ENCODE data around the gene ARHGAP42. TPM values are rescaled to one million over a fixed set of nuclear protein-coding genes. Genes with fewer than 3 reads are reported as not detected.

The ARHGAP42 gene
- total RNA-seq, 1 donor from 2014 or later = 21.6 TPM

DNA sequence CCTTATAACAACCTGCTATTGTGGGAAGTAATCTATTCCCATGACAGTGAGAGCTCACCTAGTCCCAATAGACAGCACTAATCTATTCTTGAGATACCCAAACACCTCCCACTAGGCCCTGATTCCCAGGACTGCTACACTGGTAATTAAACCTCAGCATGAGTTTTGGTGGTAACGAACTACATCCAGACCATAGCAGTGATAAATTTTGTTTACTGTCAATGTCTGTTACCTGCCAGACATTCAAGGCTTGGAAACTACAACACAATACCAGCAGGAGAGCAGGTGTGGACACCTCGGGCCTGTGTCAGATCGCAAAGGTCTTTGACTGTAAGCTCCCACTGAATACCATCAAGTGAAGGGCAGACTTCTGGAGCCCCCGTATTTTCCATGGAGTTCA, 187.1 kb downstream of the ARHGAP42 start:
- Mint-ChIP-seq H3K9me3 (no peaks in the 10 kb centered on the region), H3K4me1 (peaks cover 4% of the 10 kb centered on the region), H3K27me3 (ENCODE audit: low read depth) (no peaks in the 10 kb centered on the region), H3K27ac (ENCODE audit: unreplicated experiment) (no peak overlapping the region), H3K36me3 (ENCODE audit: low read depth) (peaks cover 2% of the 10 kb centered on the region), H3K4me3 (no peak overlapping the region)
- DNase-seq (ENCODE audit: low read depth, low spot score) = no peak
- TF ChIP-seq, protein P1, sequence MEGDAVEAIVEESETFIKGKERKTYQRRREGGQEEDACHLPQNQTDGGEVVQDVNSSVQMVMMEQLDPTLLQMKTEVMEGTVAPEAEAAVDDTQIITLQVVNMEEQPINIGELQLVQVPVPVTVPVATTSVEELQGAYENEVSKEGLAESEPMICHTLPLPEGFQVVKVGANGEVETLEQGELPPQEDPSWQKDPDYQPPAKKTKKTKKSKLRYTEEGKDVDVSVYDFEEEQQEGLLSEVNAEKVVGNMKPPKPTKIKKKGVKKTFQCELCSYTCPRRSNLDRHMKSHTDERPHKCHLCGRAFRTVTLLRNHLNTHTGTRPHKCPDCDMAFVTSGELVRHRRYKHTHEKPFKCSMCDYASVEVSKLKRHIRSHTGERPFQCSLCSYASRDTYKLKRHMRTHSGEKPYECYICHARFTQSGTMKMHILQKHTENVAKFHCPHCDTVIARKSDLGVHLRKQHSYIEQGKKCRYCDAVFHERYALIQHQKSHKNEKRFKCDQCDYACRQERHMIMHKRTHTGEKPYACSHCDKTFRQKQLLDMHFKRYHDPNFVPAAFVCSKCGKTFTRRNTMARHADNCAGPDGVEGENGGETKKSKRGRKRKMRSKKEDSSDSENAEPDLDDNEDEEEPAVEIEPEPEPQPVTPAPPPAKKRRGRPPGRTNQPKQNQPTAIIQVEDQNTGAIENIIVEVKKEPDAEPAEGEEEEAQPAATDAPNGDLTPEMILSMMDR (conservative IDR thresholded peaks at IDR 0.05) = no peak

DNA sequence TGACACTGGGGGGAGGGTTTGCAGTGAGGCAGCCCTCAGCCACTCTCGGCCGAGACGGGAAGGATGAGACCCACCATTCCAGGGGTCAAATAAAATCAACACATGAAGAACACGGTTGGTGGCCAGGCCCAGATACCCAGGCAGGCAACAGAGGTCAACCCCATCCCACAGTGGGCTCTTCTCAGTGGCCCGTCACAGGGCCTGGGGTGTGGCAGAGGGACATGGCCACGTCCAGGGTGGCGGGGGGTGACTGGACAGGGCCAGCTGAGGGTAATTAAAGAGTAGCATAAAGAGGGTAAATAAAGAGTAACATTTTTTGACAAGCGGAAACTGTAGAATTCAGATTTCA, 188.4 kb downstream of the ARHGAP42 start:
- Mint-ChIP-seq H3K36me3 (ENCODE audit: low read depth) (peaks cover 6% of the 10 kb centered on the region), H3K27me3 (ENCODE audit: low read depth) (no peaks in the 10 kb centered on the region), H3K4me1 (peaks cover 4% of the 10 kb centered on the region), H3K4me3 (no peak overlapping the region), H3K27ac (ENCODE audit: unreplicated experiment) (no peak overlapping the region), H3K9me3 (peaks cover 4% of the 10 kb centered on the region)
- TF ChIP-seq, protein P1 (conservative IDR thresholded peaks at IDR 0.05) = no peak
- no peak for DNase-seq (ENCODE audit: low read depth, low spot score)

DNA sequence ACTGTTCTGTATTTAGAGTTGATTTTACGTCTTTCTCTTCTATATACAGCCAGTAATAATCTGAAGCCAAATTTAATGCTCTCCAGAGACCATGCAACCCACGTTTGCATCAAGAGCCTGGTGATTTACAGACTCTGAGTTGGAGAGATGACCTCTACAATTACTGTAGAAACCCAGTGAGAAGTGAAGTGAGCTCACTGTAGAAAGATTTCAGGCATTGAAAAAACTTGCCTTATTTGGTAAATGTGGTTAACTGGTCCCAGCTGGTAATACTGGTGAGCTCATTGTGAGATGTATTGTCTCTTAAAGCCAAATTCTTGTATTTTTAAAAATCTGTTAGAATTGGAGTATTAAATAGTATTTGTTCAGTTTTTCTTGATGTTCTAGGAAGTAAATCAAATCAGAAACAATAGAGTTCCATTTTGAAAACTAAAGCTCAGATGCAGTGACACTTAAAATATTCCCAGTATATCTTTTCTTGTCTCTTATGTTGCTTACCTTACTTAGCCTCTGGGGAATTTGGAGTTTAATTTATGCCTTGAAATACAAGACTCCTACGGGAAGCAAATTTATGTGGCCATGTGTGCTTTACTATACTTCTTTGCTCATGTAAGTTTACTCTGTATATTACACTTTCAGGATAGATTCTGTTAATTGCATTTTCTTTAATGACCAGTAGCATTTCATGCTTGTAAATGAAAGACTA, 189.9 kb downstream of the ARHGAP42 start:
- peaks cover 19% of the 10 kb centered on the region for H3K36me3 Mint-ChIP-seq (ENCODE audit: low read depth)
- DNase-seq (ENCODE audit: low read depth, low spot score) = no peak
- H3K4me1 Mint-ChIP-seq = peaks cover 4% of the 10 kb centered on the region
- H3K4me3 Mint-ChIP-seq = no peak overlapping the region
- H3K9me3 Mint-ChIP-seq = peaks cover 15% of the 10 kb centered on the region
- H3K27me3 Mint-ChIP-seq (ENCODE audit: low read depth) = no peaks in the 10 kb centered on the region
- TF ChIP-seq, protein P1 (conservative IDR thresholded peaks at IDR 0.05) = no peak
- no peak overlapping the region for H3K27ac Mint-ChIP-seq (ENCODE audit: unreplicated experiment)

DNA sequence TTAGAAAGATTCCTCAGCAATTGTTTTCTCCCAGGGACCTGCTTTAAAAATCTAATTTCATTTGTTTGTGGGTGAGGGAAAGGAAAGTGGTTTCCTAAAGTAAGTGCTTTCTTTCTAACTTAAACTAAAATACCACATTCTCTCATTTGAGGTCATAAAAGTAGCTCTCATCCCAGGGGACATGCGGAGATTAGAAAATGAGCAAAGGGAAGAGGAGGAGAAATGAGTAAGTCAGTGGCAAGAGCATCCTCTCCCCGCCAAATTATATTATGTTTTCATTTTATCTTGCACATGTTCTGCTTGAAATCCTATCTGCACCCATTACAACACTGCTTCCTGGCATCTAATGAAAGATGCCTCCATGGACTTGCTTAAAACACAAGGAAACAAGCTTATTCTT, 191.4 kb downstream of the ARHGAP42 start:
- TF ChIP-seq, protein P1 (conservative IDR thresholded peaks at IDR 0.05) = no peak
- peaks cover 17% of the 10 kb centered on the region for H3K9me3 Mint-ChIP-seq
- no peak for DNase-seq (ENCODE audit: low read depth, low spot score)
- H3K4me3 Mint-ChIP-seq = no peak overlapping the region
- H3K27ac Mint-ChIP-seq (ENCODE audit: unreplicated experiment) = no peak overlapping the region
- peaks cover 23% of the 10 kb centered on the region for H3K36me3 Mint-ChIP-seq (ENCODE audit: low read depth)
- H3K27me3 Mint-ChIP-seq (ENCODE audit: low read depth) = no peaks in the 10 kb centered on the region
- H3K4me1 Mint-ChIP-seq = peaks cover 4% of the 10 kb centered on the region

DNA sequence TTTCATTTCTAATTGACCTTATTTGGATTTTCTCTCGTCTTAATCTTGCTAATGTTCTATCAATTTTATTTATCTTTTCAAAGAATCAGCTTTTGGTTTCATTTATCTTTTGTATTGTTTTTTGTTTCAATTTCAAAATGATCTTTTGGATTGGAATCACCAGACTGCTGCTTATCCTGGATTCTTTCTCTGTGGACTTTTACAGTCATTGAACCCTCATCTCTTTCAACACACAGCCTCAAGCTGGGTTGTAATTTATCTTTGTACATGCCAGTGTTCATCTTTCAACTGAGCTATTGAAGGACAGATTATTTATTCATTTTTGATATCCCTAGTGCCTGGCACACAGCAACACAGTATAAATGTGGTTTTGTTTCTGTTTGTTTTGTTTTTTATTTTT, 195.9 kb downstream of the ARHGAP42 start:
- TF ChIP-seq, protein P1 (conservative IDR thresholded peaks at IDR 0.05) = no peak
- no peak for DNase-seq (ENCODE audit: low read depth, low spot score)
- Mint-ChIP-seq H3K36me3 (ENCODE audit: low read depth) (peaks cover 21% of the 10 kb centered on the region), H3K9me3 (peaks cover 17% of the 10 kb centered on the region), H3K4me3 (no peak overlapping the region), H3K27ac (ENCODE audit: unreplicated experiment) (no peak overlapping the region), H3K27me3 (ENCODE audit: low read depth) (no peaks in the 10 kb centered on the region), H3K4me1 (peaks cover 7% of the 10 kb centered on the region)
